Neural cell (in vitro differentiated cells): ENCODE data around the gene TARS3. TPM values are rescaled to one million over a fixed set of nuclear protein-coding genes. Genes with fewer than 3 reads are reported as not detected.

ENCODE experiments used
- H2AFZ ChIP-seq: fragments of 200-600, 300-800 bp; sonication (generic), shearing (Covaris generic); 2 replicates; pipeline ENCODE4 v1.6.0; 2014; ENCODE audit warnings: low read depth, mild to moderate bottlenecking, antibody characterized with exemption, low read length, moderate library complexity
- H3F3A ChIP-seq: fragments of 200-600 bp; shearing (Covaris generic); 2 replicates; pipeline ENCODE4 v1.6.1; 2016; ENCODE audit warnings: mild to moderate bottlenecking, moderate library complexity, mixed read lengths, antibody characterized with exemption, low read length; ENCODE audit not compliant: insufficient read depth, poor library complexity, severe bottlenecking
- H3K27ac ChIP-seq: fragments of 200-600, 300-800 bp; sonication (generic), shearing (Covaris generic); 2 replicates; pipeline ENCODE4 v1.5.1; 2014; ENCODE audit warnings: mild to moderate bottlenecking, low read length, moderate library complexity
- H3K27me3 ChIP-seq: fragments of 300-800, 200-600 bp; sonication (generic), shearing (Covaris generic); 2 replicates; pipeline ENCODE4 v1.6.0; 2014; ENCODE audit warnings: mild to moderate bottlenecking, low read depth, low read length, moderate library complexity; ENCODE audit not compliant: insufficient read depth
- H3K36me3 ChIP-seq: fragments of 300-800, 200-600 bp; sonication (generic), shearing (Covaris generic); 2 replicates; pipeline ENCODE4 v1.5.1; 2014; ENCODE audit warnings: mild to moderate bottlenecking, antibody characterized with exemption, low read length, moderate library complexity; ENCODE audit not compliant: insufficient read depth
- H3K4me2 ChIP-seq: fragments of 300-800, 200-600 bp; sonication (generic), shearing (Covaris generic); 2 replicates; pipeline ENCODE4 v1.6.0; 2014; ENCODE audit warnings: mild to moderate bottlenecking, low read length
- H3K4me3 ChIP-seq: fragments of 300-800, 200-600 bp; sonication (generic), shearing (Covaris generic); 2 replicates; pipeline ENCODE4 v1.5.1; 2014; ENCODE audit warnings: mild to moderate bottlenecking, low read length, moderate library complexity
- H3K79me2 ChIP-seq: fragments of 200-600 bp; shearing (Covaris generic); replicated peaks from 2 replicates; pipeline ENCODE4 v1.6.0; 2014; ENCODE audit warnings: mild to moderate bottlenecking, low read length, moderate library complexity; ENCODE audit not compliant: insufficient read depth
- H3K9ac ChIP-seq: fragments of 300-800, 200-600 bp; sonication (generic), shearing (Covaris generic); 2 replicates; pipeline ENCODE4 v1.6.1; 2016; ENCODE audit warnings: mild to moderate bottlenecking, low read length, mixed read lengths
- H3K9me2 ChIP-seq: fragments of 200-600 bp; shearing (Covaris generic); 2 replicates; pipeline ENCODE4 v1.6.1; 2016; ENCODE audit warnings: mild to moderate bottlenecking, low read length, mixed read lengths; ENCODE audit not compliant: insufficient read depth
- H3K9me3 ChIP-seq: fragments of 200-600, 300-800 bp; sonication (generic), shearing (Covaris generic); 2 replicates; pipeline ENCODE4 v1.6.1; 2016; ENCODE audit warnings: mild to moderate bottlenecking, mixed run types, low read length, moderate library complexity, mixed read lengths
- H4K20me1 ChIP-seq: fragments of 200-600 bp; shearing (Covaris generic); 2 replicates; pipeline ENCODE4 v1.6.1; 2016; ENCODE audit warnings: mild to moderate bottlenecking, mixed run types; ENCODE audit not compliant: insufficient read depth
- CTCF ChIP-seq: fragments of 450-650 bp; IDR thresholded peaks from 2 replicates; pipeline ENCODE4 v1.5.1; 2014; ENCODE audit warnings: antibody characterized with exemption, mild to moderate bottlenecking, moderate library complexity; ENCODE audit not compliant: poor library complexity, severe bottlenecking
- EP300 ChIP-seq: fragments of 450-650 bp; conservative IDR thresholded peaks from 2 replicates; pipeline ENCODE4 v1.6.1; 2014; ENCODE audit warnings: antibody characterized with exemption, mild to moderate bottlenecking, moderate library complexity; ENCODE audit not compliant: poor library complexity, severe bottlenecking
- EZH2 ChIP-seq: fragments of 200-600, 300-800 bp; shearing (Covaris generic), sonication (generic); IDR thresholded peaks from 2 replicates; pipeline ENCODE4 v1.6.1; 2014; ENCODE audit warnings: antibody characterized with exemption, low read length, borderline replicate concordance, mild to moderate bottlenecking; ENCODE audit not compliant: insufficient read depth, poor library complexity, severe bottlenecking
- MXI1 ChIP-seq: fragments of 450-650 bp; conservative IDR thresholded peaks from 2 replicates; pipeline ENCODE4 v1.6.1; 2014; ENCODE audit warnings: antibody characterized with exemption, mild to moderate bottlenecking; ENCODE audit not compliant: poor library complexity, severe bottlenecking
- POLR2AphosphoS5 ChIP-seq: IDR thresholded peaks from 2 replicates; pipeline ENCODE4 v1.6.1; 2012
- RAD21 ChIP-seq: fragments of 450-650 bp; conservative IDR thresholded peaks from 2 replicates; pipeline ENCODE4 v1.6.1; 2014; ENCODE audit warnings: antibody characterized with exemption, mild to moderate bottlenecking, moderate library complexity
- REST ChIP-seq: IDR thresholded peaks from 2 replicates; pipeline ENCODE4 v1.6.1; 2012; ENCODE audit warnings: borderline replicate concordance
- SMC3 ChIP-seq: fragments of 450-650 bp; conservative IDR thresholded peaks from 2 replicates; pipeline ENCODE4 v1.6.1; 2014; ENCODE audit warnings: antibody characterized with exemption, mild to moderate bottlenecking, moderate library complexity; ENCODE audit not compliant: poor library complexity
- TAF1 ChIP-seq: IDR thresholded peaks from 2 replicates; pipeline ENCODE4 v1.6.1; 2012; ENCODE audit warnings: low read depth
- polyA plus RNA-seq: library from polyadenylated mRNA; depleted of rRNA; stranded (reverse); fragments of >200 nt; gene quantifications from 2 replicates; pipeline ENCODE4 v1.2.3, GENCODE V29; 2014

TARS3 gene
- polyA plus RNA-seq, 1 donor from 2014 or later = 27.1 TPM

GRCh38 chr15:101641894-101642293 lies 82.4 kb downstream of the TARS3 start:
- Histone ChIP-seq H3K4me2 (no peak overlapping the region), H3K9me3 (no peaks in the 10 kb centered on the region), H2AFZ (no peak overlapping the region), H3K27ac (no peak overlapping the region), H3K79me2 (peaks cover 5% of the 10 kb centered on the region), H3K9me2 (no peaks in the 10 kb centered on the region), H3K27me3 (no peaks in the 10 kb centered on the region), H3K4me3 (no peak overlapping the region), H3K9ac (no peak overlapping the region), H3F3A (no peaks in the 10 kb centered on the region), H4K20me1 (no peaks in the 10 kb centered on the region), H3K36me3 (no peaks in the 10 kb centered on the region)
- TF ChIP-seq RAD21 (no peak), EZH2 (no peak), EP300 (no peak), TAF1 (no peak), REST (no peak), CTCF (no peak), POLR2AphosphoS5 (no peak), SMC3 (no peak), MXI1 (no peak)

GRCh38 chr15:101641129-101641764 lies 83.0 kb downstream of the TARS3 start:
- TF ChIP-seq RAD21 (peak; percentile 90), CTCF (peak; percentile 93), SMC3 (peak; percentile 80), MXI1 (no peak), POLR2AphosphoS5 (no peak)
- H3K4me2 ChIP-seq = no peak overlapping the region
- H4K20me1 ChIP-seq = no peaks in the 10 kb centered on the region
- no peak overlapping the region for H2AFZ ChIP-seq
- H3K4me3 ChIP-seq = no peak overlapping the region
- H3K9ac ChIP-seq = no peak overlapping the region
- no peaks in the 10 kb centered on the region for H3K27me3 ChIP-seq
- H3F3A ChIP-seq = no peaks in the 10 kb centered on the region
- H3K79me2 ChIP-seq = peaks cover 5% of the 10 kb centered on the region
- H3K36me3 ChIP-seq = no peaks in the 10 kb centered on the region
- H3K27ac ChIP-seq = no peak overlapping the region
- H3K9me3 ChIP-seq = no peaks in the 10 kb centered on the region
- H3K9me2 ChIP-seq = no peaks in the 10 kb centered on the region
